ENCODE data around the gene CRABP2. TPM values are rescaled to one million over a fixed set of nuclear protein-coding genes. Genes with fewer than 3 reads are reported as not detected.
A peak's percentile ranks its signal among the peaks of the same experiment; 100 is the strongest.

The CRABP2 gene
- total RNA-seq, 1 experiment from 2014 or later = 1.9 TPM

DNA sequence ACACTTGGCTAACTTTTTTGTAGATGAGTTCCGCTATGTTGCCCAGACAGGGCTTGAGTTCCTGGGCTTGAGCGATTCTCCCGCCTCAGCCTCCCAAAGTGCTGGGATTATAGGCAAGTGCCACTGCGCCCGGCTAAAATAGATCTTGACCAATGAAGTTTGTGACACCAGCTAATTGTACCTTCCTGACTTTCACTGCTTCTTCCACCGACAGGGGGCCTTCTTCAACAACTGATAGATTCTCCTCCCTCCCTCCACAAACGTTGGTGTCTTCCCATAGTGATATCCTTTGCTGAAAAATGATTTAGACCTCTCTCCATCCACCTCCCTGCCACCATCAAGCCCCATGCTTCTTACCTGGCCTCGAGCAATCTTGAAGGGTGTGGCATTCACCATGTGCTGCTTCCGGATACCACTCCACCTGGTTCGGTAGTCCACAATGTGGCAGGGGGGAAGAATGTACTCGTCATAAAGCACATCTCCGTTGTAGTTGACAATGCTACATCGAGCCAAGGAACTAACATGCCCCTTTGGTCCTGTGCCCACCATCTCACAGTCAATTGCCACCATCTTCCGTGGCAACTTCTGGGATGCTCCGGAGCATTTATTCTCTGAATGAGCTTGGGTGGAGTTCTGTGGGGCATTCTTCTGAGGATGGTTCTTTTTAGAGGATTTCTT, 21.3 kb upstream of the CRABP2 start:
- peaks cover 13% of the 10 kb centered on the region for H3K36me3 Mint-ChIP-seq (ENCODE audit: insufficient read depth, unreplicated experiment)
- BruUV-seq (replicated peaks) = no TSS peak
- no peak overlapping the region for H3K4me3 Mint-ChIP-seq (ENCODE audit: unreplicated experiment)
- peaks cover 32% of the 10 kb centered on the region for H3K4me1 Mint-ChIP-seq (ENCODE audit: insufficient read depth, unreplicated experiment)
- DNase-seq (ENCODE audit: unreplicated experiment) = peak; percentile 92
- intact Hi-C loops (cut with micrococcal nuclease) = loop anchor here (1.0 kb wide), 9 partner anchors 16 to 201 kb away; partner anchors contain the start of genes HDGF, NTRK1 and PRCC
- CTCF ChIA-PET = interaction anchor here (0.6 to 39.7 kb wide), 66 partner anchors 9 to 413 kb away, joined by 3 to 2415 read pairs (median 5); partner anchors contain the start of genes CCT3, CRABP2, HAPLN2 and HDGF
- TF ChIP-seq, protein P1, sequence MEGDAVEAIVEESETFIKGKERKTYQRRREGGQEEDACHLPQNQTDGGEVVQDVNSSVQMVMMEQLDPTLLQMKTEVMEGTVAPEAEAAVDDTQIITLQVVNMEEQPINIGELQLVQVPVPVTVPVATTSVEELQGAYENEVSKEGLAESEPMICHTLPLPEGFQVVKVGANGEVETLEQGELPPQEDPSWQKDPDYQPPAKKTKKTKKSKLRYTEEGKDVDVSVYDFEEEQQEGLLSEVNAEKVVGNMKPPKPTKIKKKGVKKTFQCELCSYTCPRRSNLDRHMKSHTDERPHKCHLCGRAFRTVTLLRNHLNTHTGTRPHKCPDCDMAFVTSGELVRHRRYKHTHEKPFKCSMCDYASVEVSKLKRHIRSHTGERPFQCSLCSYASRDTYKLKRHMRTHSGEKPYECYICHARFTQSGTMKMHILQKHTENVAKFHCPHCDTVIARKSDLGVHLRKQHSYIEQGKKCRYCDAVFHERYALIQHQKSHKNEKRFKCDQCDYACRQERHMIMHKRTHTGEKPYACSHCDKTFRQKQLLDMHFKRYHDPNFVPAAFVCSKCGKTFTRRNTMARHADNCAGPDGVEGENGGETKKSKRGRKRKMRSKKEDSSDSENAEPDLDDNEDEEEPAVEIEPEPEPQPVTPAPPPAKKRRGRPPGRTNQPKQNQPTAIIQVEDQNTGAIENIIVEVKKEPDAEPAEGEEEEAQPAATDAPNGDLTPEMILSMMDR (IDR thresholded peaks at IDR 0.05; ENCODE audit: unreplicated experiment) = peak; percentile 84
- H3K27me3 Mint-ChIP-seq (ENCODE audit: insufficient read depth, unreplicated experiment) = no peaks in the 10 kb centered on the region
- no peaks in the 10 kb centered on the region for H3K9me3 Mint-ChIP-seq (ENCODE audit: unreplicated experiment)
- H3K27ac Mint-ChIP-seq (ENCODE audit: low read depth, unreplicated experiment) = no peak overlapping the region
- POLR2A ChIA-PET = interaction anchor here (0.6 to 8.9 kb wide), 28 partner anchors 9 to 443 kb away, joined by 3 to 231 read pairs (median 6); partner anchors contain the start of genes HDGF, MRPL24, NAXE and PRCC

DNA sequence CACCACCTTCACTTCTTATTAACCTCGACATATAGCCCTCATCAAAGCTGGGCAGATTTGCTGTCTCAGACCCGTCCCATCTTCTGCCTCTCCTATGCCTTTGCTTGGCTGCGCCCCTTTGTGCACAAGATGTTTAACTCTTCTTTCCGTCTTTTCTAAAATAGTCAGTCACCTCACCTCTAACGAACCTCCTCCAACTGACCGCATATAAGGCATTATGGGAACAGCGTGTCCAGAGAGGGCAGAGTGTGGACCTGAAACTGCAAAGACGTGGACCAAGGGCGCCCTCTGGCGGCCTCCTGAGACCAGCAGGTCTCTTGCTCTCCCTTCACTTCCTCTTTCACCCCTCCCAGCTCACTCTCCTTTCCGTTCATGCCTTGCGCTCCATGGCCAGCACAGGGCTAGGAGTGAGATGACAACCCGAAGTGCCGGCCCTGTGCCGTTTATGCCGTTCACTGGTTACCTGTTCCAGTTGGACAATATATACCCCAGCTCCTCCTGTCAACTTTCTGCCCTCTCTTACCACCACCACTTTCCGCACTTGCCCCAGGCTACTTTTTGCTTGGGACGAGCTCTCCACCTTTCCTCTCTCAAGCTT, 20.4 kb upstream of the CRABP2 start:
- Mint-ChIP-seq H3K27ac (ENCODE audit: low read depth, unreplicated experiment) (no peak overlapping the region), H3K4me1 (ENCODE audit: insufficient read depth, unreplicated experiment) (peaks cover 28% of the 10 kb centered on the region), H3K27me3 (ENCODE audit: insufficient read depth, unreplicated experiment) (no peaks in the 10 kb centered on the region), H3K4me3 (ENCODE audit: unreplicated experiment) (no peak overlapping the region), H3K36me3 (ENCODE audit: insufficient read depth, unreplicated experiment) (peaks cover 13% of the 10 kb centered on the region), H3K9me3 (ENCODE audit: unreplicated experiment) (no peaks in the 10 kb centered on the region)
- DNase-seq (ENCODE audit: unreplicated experiment) = peak; percentile 95
- TF ChIP-seq, protein P1 (IDR thresholded peaks at IDR 0.05; ENCODE audit: unreplicated experiment) = peak; percentile 99
- ChIA-PET CTCF (interaction anchor here (0.5 to 39.7 kb wide), 67 partner anchors 8 to 783 kb away, joined by 3 to 2415 read pairs (median 4); partner anchors contain the start of genes CCT3, CRABP2, HAPLN2 and HDGF), POLR2A (interaction anchor here (0.7 to 8.9 kb wide), 23 partner anchors 10 to 442 kb away, joined by 3 to 231 read pairs (median 7); partner anchors contain the start of genes HDGF, MRPL24, PRCC and TMEM79)
- intact Hi-C loops (cut with micrococcal nuclease) = loop anchor here (1.0 kb wide), 10 partner anchors 15 to 202 kb away; partner anchors contain the start of genes HDGF, NTRK1 and PRCC
- no TSS peak for BruUV-seq (replicated peaks)

DNA sequence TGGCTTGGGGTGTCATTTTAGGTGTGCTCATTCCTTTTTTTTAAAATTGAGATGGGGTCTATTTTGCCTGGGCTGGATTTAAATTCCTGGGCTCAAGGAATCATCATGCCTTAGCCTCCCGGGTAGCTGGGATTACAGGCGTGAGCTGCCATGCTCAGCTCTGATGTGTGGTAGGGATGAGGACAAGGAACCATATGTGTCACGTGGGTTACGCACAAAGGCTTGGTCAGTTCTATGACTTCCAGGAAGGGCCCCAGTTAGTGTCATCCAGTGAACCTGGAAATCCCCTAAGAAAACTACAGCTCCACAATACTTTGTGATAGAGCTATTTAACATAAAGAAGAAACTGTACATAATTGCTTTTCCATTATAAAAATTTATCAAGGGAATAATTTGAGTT, 16.2 kb upstream of the CRABP2 start:
- Mint-ChIP-seq H3K27ac (ENCODE audit: low read depth, unreplicated experiment) (peak overlapping the region; percentile 54), H3K4me3 (ENCODE audit: unreplicated experiment) (no peak overlapping the region), H3K36me3 (ENCODE audit: insufficient read depth, unreplicated experiment) (no peaks in the 10 kb centered on the region), H3K4me1 (ENCODE audit: insufficient read depth, unreplicated experiment) (peaks cover 11% of the 10 kb centered on the region), H3K27me3 (ENCODE audit: insufficient read depth, unreplicated experiment) (no peaks in the 10 kb centered on the region), H3K9me3 (ENCODE audit: unreplicated experiment) (no peaks in the 10 kb centered on the region)
- intact Hi-C loops (cut with micrococcal nuclease) = no loop called here
- BruUV-seq (replicated peaks) = no TSS peak
- DNase-seq (ENCODE audit: unreplicated experiment) = no peak
- TF ChIP-seq, protein P1 (IDR thresholded peaks at IDR 0.05; ENCODE audit: unreplicated experiment) = no peak
- CTCF ChIA-PET = interaction anchor here (0.6 to 39.7 kb wide), 12 partner anchors 23 to 1312 kb away, joined by 3 to 2415 read pairs (median 4); partner anchors contain the start of genes CRABP2, HAPLN2, NES and NTRK1
- POLR2A ChIA-PET = interaction anchor here (0.8 to 1.2 kb wide), 2 partner anchors 32 to 1260 kb away, joined by 3 to 11 read pairs; no protein-coding TSS in a partner anchor

DNA sequence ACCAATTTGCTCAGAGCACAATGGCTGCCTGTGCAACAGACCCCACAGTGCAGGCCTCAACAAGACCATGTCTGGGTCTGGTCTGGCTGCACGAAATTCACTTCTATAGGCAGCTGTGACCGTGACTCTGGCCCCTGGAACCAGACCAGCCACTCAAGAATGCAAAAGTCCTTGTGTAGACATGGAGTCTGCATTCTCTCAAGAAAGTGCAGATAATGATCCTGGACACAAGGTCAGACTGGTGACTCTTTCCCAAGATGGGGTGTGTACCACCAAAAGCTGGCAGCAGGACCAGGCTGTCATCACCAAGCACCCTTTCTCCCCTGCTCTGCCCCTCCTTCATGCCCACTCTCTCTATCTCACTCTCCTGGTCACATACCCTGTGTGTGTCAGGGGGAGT, 15.7 kb upstream of the CRABP2 start:
- H3K36me3 Mint-ChIP-seq (ENCODE audit: insufficient read depth, unreplicated experiment) = no peaks in the 10 kb centered on the region
- H3K4me1 Mint-ChIP-seq (ENCODE audit: insufficient read depth, unreplicated experiment) = peaks cover 11% of the 10 kb centered on the region
- peak overlapping the region; percentile 54 for H3K27ac Mint-ChIP-seq (ENCODE audit: low read depth, unreplicated experiment)
- no peak for DNase-seq (ENCODE audit: unreplicated experiment)
- BruUV-seq (replicated peaks) = no TSS peak
- intact Hi-C loops (cut with micrococcal nuclease) = no loop called here
- ChIA-PET CTCF (interaction anchor here (0.7 to 39.7 kb wide), 10 partner anchors 23 to 207 kb away, joined by 3 to 2415 read pairs (median 4); partner anchors contain the start of genes CRABP2, HAPLN2, NES and NTRK1), POLR2A (interaction anchor here (0.7 to 1.6 kb wide), 5 partner anchors 13 to 1260 kb away, joined by 3 to 11 read pairs (median 3); no protein-coding TSS in a partner anchor)
- H3K9me3 Mint-ChIP-seq (ENCODE audit: unreplicated experiment) = no peaks in the 10 kb centered on the region
- H3K27me3 Mint-ChIP-seq (ENCODE audit: insufficient read depth, unreplicated experiment) = no peaks in the 10 kb centered on the region
- no peak overlapping the region for H3K4me3 Mint-ChIP-seq (ENCODE audit: unreplicated experiment)
- TF ChIP-seq, protein P1 (IDR thresholded peaks at IDR 0.05; ENCODE audit: unreplicated experiment) = no peak
